Measurements from ENCODE around the gene TBC1D23.

TBC1D23 gene

DNA sequence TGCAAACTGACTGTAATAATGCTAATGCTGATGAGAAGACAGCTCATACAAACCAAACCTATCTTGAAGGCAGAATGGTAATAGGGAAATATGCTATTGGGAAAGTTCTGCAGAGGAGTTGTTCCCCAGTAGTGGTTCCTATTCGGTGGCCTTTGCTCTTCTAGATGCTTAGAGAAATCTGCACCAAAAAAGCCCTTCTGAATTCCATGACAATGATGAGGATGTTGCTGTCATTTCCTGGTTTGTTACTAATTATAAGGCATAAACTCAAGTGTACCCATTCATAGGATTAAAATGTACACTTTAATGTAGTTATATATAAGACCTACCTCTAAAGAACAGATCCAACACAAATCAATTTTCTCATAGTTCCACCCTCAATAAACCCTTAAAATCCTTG is 110.0 kb downstream of the TBC1D23 start:
- Histone ChIP-seq H3K27ac (ENCODE audit: extremely low read depth, low read depth, low read length) (no peak overlapping the region), H3K4me3 (ENCODE audit: low read depth, low read length) (no peak overlapping the region), H3K36me3 (ENCODE audit: control insufficient read depth in 2 of 2, insufficient read depth in 1 of 2, low read length in 2 of 2) (peaks cover 22 to 84% of the 10 kb centered on the region in 2 experiments), H3K9me3 (ENCODE audit: control insufficient read depth, insufficient read depth, low read depth, low read length) (no peaks in the 10 kb centered on the region), H3K4me1 (ENCODE audit: control insufficient read depth, insufficient read depth, low read length) (no peaks in the 10 kb centered on the region)
- TF ChIP-seq ZNF513 (tag by site-specific recombination; IDR thresholded peaks at IDR 0.05) (no peak), ZNF843 (tag by site-specific recombination; IDR thresholded peaks at IDR 0.05) (no peak), ZNF274 (IDR thresholded peaks at IDR 0.05; ENCODE audit: low read length) (no peak), ZNF274 (tag by site-specific recombination; IDR thresholded peaks at IDR 0.05; ENCODE audit: borderline replicate concordance) (no peak), ZBTB7A (tag by site-specific recombination; IDR thresholded peaks at IDR 0.05; ENCODE audit: low read depth) (no peak), ZNF837 (tag by site-specific recombination; IDR thresholded peaks at IDR 0.05) (no peak), MYNN (tag by site-specific recombination; IDR thresholded peaks at IDR 0.05; ENCODE audit: borderline replicate concordance) (no peak), ZNF341 (tag by site-specific recombination; IDR thresholded peaks at IDR 0.05; ENCODE audit: low read depth) (no peak), ZNF202 (tag by site-specific recombination; IDR thresholded peaks at IDR 0.05; ENCODE audit: borderline replicate concordance) (no peak), YY2 (tag by site-specific recombination; IDR thresholded peaks at IDR 0.05) (no peak), ZNF654 (tag by site-specific recombination; IDR thresholded peaks at IDR 0.05; ENCODE audit: low read depth) (no peak), ZBTB20 (tag by site-specific recombination; IDR thresholded peaks at IDR 0.05) (no peak), HOXC10 (CRISPR knock-in tag; IDR thresholded peaks at IDR 0.05) (no peak), ZNF140 (tag by site-specific recombination; IDR thresholded peaks at IDR 0.05) (no peak), ZNF214 (tag by site-specific recombination; IDR thresholded peaks at IDR 0.05; ENCODE audit: borderline replicate concordance) (no peak), ZNF529 (tag by site-specific recombination; IDR thresholded peaks at IDR 0.05; ENCODE audit: insufficient replicate concordance) (no peak), ZNF221 (tag by site-specific recombination; IDR thresholded peaks at IDR 0.05; ENCODE audit: borderline replicate concordance) (no peak), INSM2 (tag by site-specific recombination; IDR thresholded peaks at IDR 0.05) (no peak), ZNF26 (tag by site-specific recombination; IDR thresholded peaks at IDR 0.05) (no peak), ZNF10 (tag by site-specific recombination; IDR thresholded peaks at IDR 0.05) (no peak)
- TF ChIP-seq, protein P1, sequence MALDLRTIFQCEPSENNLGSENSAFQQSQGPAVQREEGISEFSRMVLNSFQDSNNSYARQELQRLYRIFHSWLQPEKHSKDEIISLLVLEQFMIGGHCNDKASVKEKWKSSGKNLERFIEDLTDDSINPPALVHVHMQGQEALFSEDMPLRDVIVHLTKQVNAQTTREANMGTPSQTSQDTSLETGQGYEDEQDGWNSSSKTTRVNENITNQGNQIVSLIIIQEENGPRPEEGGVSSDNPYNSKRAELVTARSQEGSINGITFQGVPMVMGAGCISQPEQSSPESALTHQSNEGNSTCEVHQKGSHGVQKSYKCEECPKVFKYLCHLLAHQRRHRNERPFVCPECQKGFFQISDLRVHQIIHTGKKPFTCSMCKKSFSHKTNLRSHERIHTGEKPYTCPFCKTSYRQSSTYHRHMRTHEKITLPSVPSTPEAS (tag by site-specific recombination; IDR thresholded peaks at IDR 0.05) = no peak
- ChIA-PET POLR2A (no interaction called here), CTCF (no interaction called here)

GRCh38 chr3:100374521-100374920 is 113.7 kb downstream of the TBC1D23 start:
- POLR2A ChIA-PET = no interaction called here
- Histone ChIP-seq H3K36me3 (ENCODE audit: control insufficient read depth in 2 of 2, insufficient read depth in 1 of 2, low read length in 2 of 2) (peaks cover 21 to 79% of the 10 kb centered on the region in 2 experiments), H3K4me3 (ENCODE audit: low read depth, low read length) (no peak overlapping the region), H3K9me3 (ENCODE audit: control insufficient read depth, insufficient read depth, low read depth, low read length) (no peaks in the 10 kb centered on the region), H3K27ac (ENCODE audit: extremely low read depth, low read depth, low read length) (no peak overlapping the region), H3K4me1 (ENCODE audit: control insufficient read depth, insufficient read depth, low read length) (no peaks in the 10 kb centered on the region)
- CTCF ChIA-PET = interaction anchor here (0.7 kb wide), 1 partner anchor 30 kb away, joined by 3 read pairs; no protein-coding TSS in a partner anchor
- no peak for TF ChIP-seq ZNF585B (tag by site-specific recombination; IDR thresholded peaks at IDR 0.05)
- no peak for TF ChIP-seq ZNF777 (tag by site-specific recombination; IDR thresholded peaks at IDR 0.05; ENCODE audit: borderline replicate concordance)
- no peak for TF ChIP-seq REPIN1 (tag by site-specific recombination; IDR thresholded peaks at IDR 0.05; ENCODE audit: low read depth)
- no peak for TF ChIP-seq ZNF707 (tag by site-specific recombination; IDR thresholded peaks at IDR 0.05)
- no peak for TF ChIP-seq ZNF549 (tag by site-specific recombination; IDR thresholded peaks at IDR 0.05)
- TF ChIP-seq ZNF239 (tag by site-specific recombination; IDR thresholded peaks at IDR 0.05) = no peak
- TF ChIP-seq ZNF426 (tag by site-specific recombination; IDR thresholded peaks at IDR 0.05) = no peak
- TF ChIP-seq ZNF660 (tag by site-specific recombination; IDR thresholded peaks at IDR 0.05) = no peak
- TF ChIP-seq ZNF560 (tag by site-specific recombination; IDR thresholded peaks at IDR 0.05; ENCODE audit: borderline replicate concordance) = no peak
- TF ChIP-seq HOXD13 (CRISPR knock-in tag; IDR thresholded peaks at IDR 0.05; ENCODE audit: borderline replicate concordance) = no peak
- no peak for TF ChIP-seq ZXDB (tag by site-specific recombination; IDR thresholded peaks at IDR 0.05)
